HEK293 (cell line): ENCODE measurements around the gene CAMK1.
A peak's percentile ranks its signal among the peaks of the same experiment; 100 is the strongest.

Experiments used
- CTCF ChIA-PET: fragments of 350-600 bp; formaldehyde crosslinking; extraction: SDS; loops from one replicate; lab custom pipeline; 2021; ENCODE audit warnings: antibody characterized with exemption; lab: Yijun Ruan, JAX
- POLR2A ChIA-PET: fragments of 300-600 bp; formaldehyde crosslinking; extraction: SDS; loops from one replicate; lab custom pipeline; 2020; ENCODE audit warnings: antibody characterized with exemption, inconsistent platforms; lab: Yijun Ruan, JAX
- H3K27ac ChIP-seq: fragments of 200-500 bp; sonication (Bioruptor generic); 2 replicates; pipeline ENCODE4 v1.5.1; 2014; ENCODE audit warnings: low read depth, low read length, control low read depth, inconsistent platforms; ENCODE audit errors: extremely low read depth
- H3K36me3 ChIP-seq, 2 experiments: fragments of 200-500 bp in 1 of 2; sonication (Bioruptor generic) in 1 of 2; 1 replicate in 1 of 2; 2 replicates in 1 of 2; pipeline ENCODE4 v1.5.1; 2014 to 2017; ENCODE audit warnings: inconsistent platforms in 2 of 2, low read length in 2 of 2; ENCODE audit not compliant: control insufficient read depth in 2 of 2, insufficient read depth in 1 of 2
- H3K4me1 ChIP-seq: fragments of 200-500 bp; sonication (Bioruptor generic); 2 replicates; pipeline ENCODE4 v1.5.1; 2014; ENCODE audit warnings: mild to moderate bottlenecking, low read length, inconsistent platforms; ENCODE audit not compliant: control insufficient read depth, insufficient read depth
- H3K4me3 ChIP-seq: 2 replicates; pipeline ENCODE4 v1.5.1; 2011; ENCODE audit warnings: low read depth, mild to moderate bottlenecking, control low read depth, low read length, moderate library complexity
- H3K9me3 ChIP-seq: fragments of 200-500 bp; sonication (Bioruptor generic); 2 replicates; pipeline ENCODE4 v1.5.1; 2014; ENCODE audit warnings: low read depth, low read length, inconsistent platforms; ENCODE audit not compliant: control insufficient read depth, insufficient read depth
- GLIS2 ChIP-seq: fragments of 450-650 bp; formaldehyde crosslinking; IDR thresholded peaks from 2 replicates; pipeline ENCODE4 v1.5.1; 2016; ENCODE audit warnings: missing biosample characterization, missing genetic modification characterization
- HOXC10 ChIP-seq: sonication (generic); formaldehyde crosslinking; IDR thresholded peaks from 2 replicates; pipeline ENCODE4 v1.8.1; 2023; ENCODE audit warnings: mild to moderate bottlenecking, missing genetic modification reagents
- KLF9 ChIP-seq: fragments of 450-650 bp; formaldehyde crosslinking; IDR thresholded peaks from 2 replicates; pipeline ENCODE4 v1.5.1; 2016; ENCODE audit warnings: missing biosample characterization, missing genetic modification characterization, low read depth
- MYNN ChIP-seq: fragments of 450-650 bp; formaldehyde crosslinking; IDR thresholded peaks from 2 replicates; pipeline ENCODE4 v1.5.1; 2016; ENCODE audit warnings: missing biosample characterization, missing genetic modification characterization, borderline replicate concordance
- REPIN1 ChIP-seq: fragments of 450-650 bp; formaldehyde crosslinking; IDR thresholded peaks from 2 replicates; pipeline ENCODE4 v1.5.1; 2017; ENCODE audit warnings: missing biosample characterization, missing genetic modification characterization, low read depth
- SALL2 ChIP-seq: fragments of 450-650 bp; formaldehyde crosslinking; IDR thresholded peaks from 2 replicates; pipeline ENCODE4 v1.5.0; 2017; ENCODE audit warnings: missing biosample characterization, mild to moderate bottlenecking, missing genetic modification characterization, borderline replicate concordance
- ZBTB17 ChIP-seq: fragments of 450-650 bp; formaldehyde crosslinking; IDR thresholded peaks from 2 replicates; pipeline ENCODE4 v1.5.1; 2016; ENCODE audit warnings: missing biosample characterization, missing genetic modification characterization
- ZBTB48 ChIP-seq: fragments of 450-650 bp; formaldehyde crosslinking; IDR thresholded peaks from 2 replicates; pipeline ENCODE4 v1.5.1; 2016; ENCODE audit warnings: missing biosample characterization, missing genetic modification characterization
- ZFP37 ChIP-seq: fragments of 450-650 bp; formaldehyde crosslinking; IDR thresholded peaks from 2 replicates; pipeline ENCODE4 v1.5.1; 2016; ENCODE audit warnings: missing biosample characterization, missing genetic modification characterization
- ZNF112 ChIP-seq: fragments of 450-650 bp; formaldehyde crosslinking; IDR thresholded peaks from 2 replicates; pipeline ENCODE4 v1.5.0; 2017; ENCODE audit warnings: missing biosample characterization, missing genetic modification characterization
- ZNF214 ChIP-seq: fragments of 450-650 bp; formaldehyde crosslinking; IDR thresholded peaks from 2 replicates; pipeline ENCODE4 v1.5.1; 2017; ENCODE audit warnings: missing biosample characterization, mild to moderate bottlenecking, missing genetic modification characterization, borderline replicate concordance
- ZNF311 ChIP-seq: fragments of 450-650 bp; formaldehyde crosslinking; IDR thresholded peaks from 2 replicates; pipeline ENCODE4 v1.5.1; 2017; ENCODE audit warnings: missing biosample characterization, missing genetic modification characterization, borderline replicate concordance
- ZNF350 ChIP-seq: fragments of 450-650 bp; formaldehyde crosslinking; IDR thresholded peaks from 2 replicates; pipeline ENCODE4 v1.5.0; 2017; ENCODE audit warnings: missing biosample characterization, mild to moderate bottlenecking, missing genetic modification characterization
- ZNF366 ChIP-seq: fragments of 450-650 bp; formaldehyde crosslinking; conservative IDR thresholded peaks from 2 replicates; pipeline ENCODE4 v1.5.1; 2016; ENCODE audit warnings: missing biosample characterization, missing genetic modification characterization
- ZNF837 ChIP-seq: fragments of 450-650 bp; formaldehyde crosslinking; IDR thresholded peaks from 2 replicates; pipeline ENCODE4 v1.5.1; 2016; ENCODE audit warnings: missing biosample characterization, missing genetic modification characterization
- ZSCAN16 ChIP-seq: fragments of 450-650 bp; formaldehyde crosslinking; IDR thresholded peaks from 2 replicates; pipeline ENCODE4 v1.5.1; 2016; ENCODE audit warnings: missing biosample characterization, missing genetic modification characterization
- TF ChIP-seq, protein P1 (sequence below): fragments of 450-650 bp; formaldehyde crosslinking; IDR thresholded peaks from 2 replicates; pipeline ENCODE4 v1.5.1; 2016; ENCODE audit warnings: missing biosample characterization, missing genetic modification characterization, borderline replicate concordance
- TF ChIP-seq, protein P2 (sequence below): fragments of 450-650 bp; formaldehyde crosslinking; IDR thresholded peaks from 2 replicates; pipeline ENCODE4 v1.5.1; 2016; ENCODE audit warnings: missing biosample characterization, missing genetic modification characterization
- TF ChIP-seq, protein P3 (sequence below): fragments of 450-650 bp; formaldehyde crosslinking; IDR thresholded peaks from 2 replicates; pipeline ENCODE4 v1.5.1; 2016; ENCODE audit warnings: missing biosample characterization, missing genetic modification characterization

The CAMK1 gene

DNA sequence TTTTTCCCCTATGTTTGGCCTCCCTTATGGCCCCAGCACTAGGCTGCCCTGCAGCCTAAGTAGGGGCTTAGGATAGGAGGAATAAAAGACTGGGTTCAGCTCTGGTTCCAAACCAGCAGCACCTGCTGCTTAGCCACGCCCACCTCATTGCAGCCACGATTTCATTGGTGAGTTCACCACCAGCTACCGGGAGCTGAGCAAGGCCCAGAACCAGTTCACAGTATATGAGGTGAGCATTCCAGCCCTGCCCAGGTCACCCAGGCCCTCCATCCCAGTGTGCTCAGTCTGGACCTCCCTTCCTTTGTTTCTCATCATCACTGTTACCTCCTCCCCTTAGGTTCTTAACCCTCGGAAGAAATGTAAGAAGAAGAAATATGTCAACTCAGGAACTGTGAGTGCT is 54.6 kb downstream of the CAMK1 start:
- no peaks in the 10 kb centered on the region for H3K4me1 ChIP-seq
- 0 out of 2 replicates have a peak, but pooled peaks have one; percentile 12 for TF ChIP-seq KLF9 (tag by site-specific recombination)
- TF ChIP-seq ZNF837 (tag by site-specific recombination): no peak
- TF ChIP-seq, protein P1, sequence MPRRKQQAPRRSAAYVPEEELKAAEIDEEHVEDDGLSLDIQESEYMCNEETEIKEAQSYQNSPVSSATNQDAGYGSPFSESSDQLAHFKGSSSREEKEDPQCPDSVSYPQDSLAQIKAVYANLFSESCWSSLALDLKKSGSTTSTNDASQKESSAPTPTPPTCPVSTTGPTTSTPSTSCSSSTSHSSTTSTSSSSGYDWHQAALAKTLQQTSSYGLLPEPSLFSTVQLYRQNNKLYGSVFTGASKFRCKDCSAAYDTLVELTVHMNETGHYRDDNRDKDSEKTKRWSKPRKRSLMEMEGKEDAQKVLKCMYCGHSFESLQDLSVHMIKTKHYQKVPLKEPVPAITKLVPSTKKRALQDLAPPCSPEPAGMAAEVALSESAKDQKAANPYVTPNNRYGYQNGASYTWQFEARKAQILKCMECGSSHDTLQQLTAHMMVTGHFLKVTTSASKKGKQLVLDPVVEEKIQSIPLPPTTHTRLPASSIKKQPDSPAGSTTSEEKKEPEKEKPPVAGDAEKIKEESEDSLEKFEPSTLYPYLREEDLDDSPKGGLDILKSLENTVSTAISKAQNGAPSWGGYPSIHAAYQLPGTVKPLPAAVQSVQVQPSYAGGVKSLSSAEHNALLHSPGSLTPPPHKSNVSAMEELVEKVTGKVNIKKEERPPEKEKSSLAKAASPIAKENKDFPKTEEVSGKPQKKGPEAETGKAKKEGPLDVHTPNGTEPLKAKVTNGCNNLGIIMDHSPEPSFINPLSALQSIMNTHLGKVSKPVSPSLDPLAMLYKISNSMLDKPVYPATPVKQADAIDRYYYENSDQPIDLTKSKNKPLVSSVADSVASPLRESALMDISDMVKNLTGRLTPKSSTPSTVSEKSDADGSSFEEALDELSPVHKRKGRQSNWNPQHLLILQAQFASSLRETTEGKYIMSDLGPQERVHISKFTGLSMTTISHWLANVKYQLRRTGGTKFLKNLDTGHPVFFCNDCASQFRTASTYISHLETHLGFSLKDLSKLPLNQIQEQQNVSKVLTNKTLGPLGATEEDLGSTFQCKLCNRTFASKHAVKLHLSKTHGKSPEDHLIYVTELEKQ (tag by site-specific recombination): no peak
- TF ChIP-seq, all 188 proteins: peak for 1
- no peaks in the 10 kb centered on the region for H3K36me3 ChIP-seq
- CTCF ChIA-PET: interaction anchor here (0.8 to 1.9 kb wide), 11 partner anchors 9 to 510 kb away, joined by 3 to 15 read pairs (median 4); no protein-coding TSS in a partner anchor
- POLR2A ChIA-PET: interaction anchor here (1.3 kb wide), 1 partner anchor 17 kb away, joined by 4 read pairs; no protein-coding TSS in a partner anchor
- no peaks in the 10 kb centered on the region for H3K9me3 ChIP-seq
- H3K4me3 ChIP-seq: no peak overlapping the region
- no peak overlapping the region for H3K27ac ChIP-seq

DNA sequence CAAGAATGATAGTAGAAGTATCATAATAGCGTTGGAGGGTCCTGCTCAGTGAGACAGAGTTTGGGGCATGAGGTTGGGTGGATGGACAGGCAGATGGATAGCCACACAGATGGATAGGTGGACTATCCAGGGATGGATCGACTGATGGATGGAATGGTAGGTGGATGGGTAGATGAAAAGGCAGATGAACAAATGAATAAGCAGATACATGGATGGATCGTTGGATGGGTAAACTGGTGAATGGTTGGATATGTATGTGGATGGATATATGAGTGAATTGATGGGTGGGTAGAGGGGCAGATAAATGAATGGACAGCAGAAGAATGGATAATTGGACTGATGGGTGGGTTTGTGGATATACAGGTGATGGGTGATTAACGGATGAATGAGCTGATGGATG is 56.6 kb downstream of the CAMK1 start:
- ChIA-PET CTCF (interaction anchor here (0.7 kb wide), 2 partner anchors 501 to 513 kb away, joined by 3 read pairs; no protein-coding TSS in a partner anchor), POLR2A (no interaction called here)
- Histone ChIP-seq H3K4me1 (no peaks in the 10 kb centered on the region), H3K4me3 (no peak overlapping the region), H3K36me3 (no peaks in the 10 kb centered on the region), H3K27ac (no peak overlapping the region), H3K9me3 (no peaks in the 10 kb centered on the region)
- no peak for TF ChIP-seq ZNF112 (tag by site-specific recombination)
- TF ChIP-seq ZNF366 (tag by site-specific recombination): 0 out of 2 replicates have a peak, but pooled peaks have one; percentile 29
- peak; percentile 56; the same call in 1 of the 2 replicates for TF ChIP-seq ZBTB17 (tag by site-specific recombination)
- TF ChIP-seq ZNF311: 0 out of 2 replicates have a peak, but pooled peaks have one; percentile 60
- TF ChIP-seq MYNN (tag by site-specific recombination): no peak
- TF ChIP-seq ZSCAN16: no peak
- no peak for TF ChIP-seq ZFP37 (tag by site-specific recombination)
- TF ChIP-seq SALL2 (tag by site-specific recombination): peak; percentile 41; the same call in 1 of the 2 replicates

DNA sequence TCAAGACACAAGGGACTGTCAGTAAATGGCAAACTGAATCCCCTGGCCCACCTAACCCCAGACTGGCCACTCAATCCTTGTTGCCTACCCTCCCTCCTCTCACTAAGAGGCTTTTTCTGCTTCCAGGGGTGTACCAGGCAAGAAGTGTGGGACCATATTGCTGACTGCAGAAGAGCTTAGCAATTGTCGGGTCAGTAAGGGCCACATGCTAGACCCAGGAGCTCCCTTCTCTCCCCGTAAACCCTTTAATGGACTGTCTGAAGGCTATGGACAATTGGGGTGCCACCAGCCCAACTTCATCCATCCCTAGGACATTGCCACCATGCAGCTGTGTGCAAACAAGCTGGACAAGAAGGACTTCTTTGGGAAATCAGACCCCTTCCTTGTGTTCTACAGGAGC is 57.3 kb downstream of the CAMK1 start:
- Histone ChIP-seq H3K36me3 (no peaks in the 10 kb centered on the region), H3K4me3 (no peak overlapping the region), H3K4me1 (no peaks in the 10 kb centered on the region), H3K9me3 (no peaks in the 10 kb centered on the region), H3K27ac (no peak overlapping the region)
- ChIA-PET CTCF (interaction anchor here (0.6 kb wide), 1 partner anchor 265 kb away, joined by 3 read pairs; no protein-coding TSS in a partner anchor), POLR2A (no interaction called here)
- TF ChIP-seq, protein P2, sequence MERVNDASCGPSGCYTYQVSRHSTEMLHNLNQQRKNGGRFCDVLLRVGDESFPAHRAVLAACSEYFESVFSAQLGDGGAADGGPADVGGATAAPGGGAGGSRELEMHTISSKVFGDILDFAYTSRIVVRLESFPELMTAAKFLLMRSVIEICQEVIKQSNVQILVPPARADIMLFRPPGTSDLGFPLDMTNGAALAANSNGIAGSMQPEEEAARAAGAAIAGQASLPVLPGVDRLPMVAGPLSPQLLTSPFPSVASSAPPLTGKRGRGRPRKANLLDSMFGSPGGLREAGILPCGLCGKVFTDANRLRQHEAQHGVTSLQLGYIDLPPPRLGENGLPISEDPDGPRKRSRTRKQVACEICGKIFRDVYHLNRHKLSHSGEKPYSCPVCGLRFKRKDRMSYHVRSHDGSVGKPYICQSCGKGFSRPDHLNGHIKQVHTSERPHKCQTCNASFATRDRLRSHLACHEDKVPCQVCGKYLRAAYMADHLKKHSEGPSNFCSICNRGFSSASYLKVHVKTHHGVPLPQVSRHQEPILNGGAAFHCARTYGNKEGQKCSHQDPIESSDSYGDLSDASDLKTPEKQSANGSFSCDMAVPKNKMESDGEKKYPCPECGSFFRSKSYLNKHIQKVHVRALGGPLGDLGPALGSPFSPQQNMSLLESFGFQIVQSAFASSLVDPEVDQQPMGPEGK (tag by site-specific recombination): no peak
- TF ChIP-seq REPIN1 (tag by site-specific recombination): no peak
- TF ChIP-seq ZNF214 (tag by site-specific recombination): no peak
- TF ChIP-seq ZBTB48 (tag by site-specific recombination): no peak
- TF ChIP-seq GLIS2: no peak
- no peak for TF ChIP-seq HOXC10 (CRISPR knock-in tag)
- TF ChIP-seq, protein P3, sequence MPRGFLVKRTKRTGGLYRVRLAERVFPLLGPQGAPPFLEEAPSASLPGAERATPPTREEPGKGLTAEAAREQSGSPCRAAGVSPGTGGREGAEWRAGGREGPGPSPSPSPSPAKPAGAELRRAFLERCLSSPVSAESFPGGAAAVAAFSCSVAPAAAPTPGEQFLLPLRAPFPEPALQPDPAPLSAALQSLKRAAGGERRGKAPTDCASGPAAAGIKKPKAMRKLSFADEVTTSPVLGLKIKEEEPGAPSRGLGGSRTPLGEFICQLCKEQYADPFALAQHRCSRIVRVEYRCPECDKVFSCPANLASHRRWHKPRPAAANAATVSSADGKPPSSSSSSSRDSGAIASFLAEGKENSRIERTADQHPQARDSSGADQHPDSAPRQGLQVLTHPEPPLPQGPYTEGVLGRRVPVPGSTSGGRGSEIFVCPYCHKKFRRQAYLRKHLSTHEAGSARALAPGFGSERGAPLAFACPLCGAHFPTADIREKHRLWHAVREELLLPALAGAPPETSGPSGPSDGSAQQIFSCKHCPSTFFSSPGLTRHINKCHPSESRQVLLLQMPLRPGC: no peak
- no peak for TF ChIP-seq ZNF350 (tag by site-specific recombination)
